Neural crest cell (in vitro differentiated cells): ENCODE data around the gene ACTL8. TPM values are rescaled to one million over a fixed set of nuclear protein-coding genes. Genes with fewer than 3 reads are reported as not detected.
"Not testable (repeated sequence)": the region's sequence is repeated elsewhere in the genome, so short reads cannot be mapped to it uniquely, and the experiment has no call there.

ENCODE experiments used
- DNase-seq: peaks from one replicate; pipeline ENCODE4 v3.0.0; 2021; ENCODE audit warnings: low read depth, mixed read lengths, low spot score
- H3K27ac Mint-ChIP-seq: one replicate; pipeline ENCODE4 v1.8.0; 2021; ENCODE audit warnings: mild to moderate bottlenecking, mixed read lengths; ENCODE audit not compliant: unreplicated experiment
- H3K27me3 Mint-ChIP-seq: 2 replicates; pipeline ENCODE4 v1.8.0; 2021; ENCODE audit warnings: low read depth, mild to moderate bottlenecking, mixed read lengths
- H3K36me3 Mint-ChIP-seq: 2 replicates; pipeline ENCODE4 v1.8.0; 2021; ENCODE audit warnings: low read depth, mild to moderate bottlenecking, mixed read lengths
- H3K4me1 Mint-ChIP-seq: 2 replicates; pipeline ENCODE4 v1.8.0; 2021; ENCODE audit warnings: mixed read lengths
- H3K4me3 Mint-ChIP-seq: one replicate; pipeline ENCODE4 v1.8.0; 2021; ENCODE audit warnings: mild to moderate bottlenecking, mixed read lengths
- H3K9me3 Mint-ChIP-seq: 2 replicates; pipeline ENCODE4 v1.8.0; 2021; ENCODE audit warnings: mixed read lengths
- total RNA-seq: library from RNA; stranded (reverse); gene quantifications from 2 replicates; pipeline ENCODE4 v1.2.1, GENCODE V29; 2021
- TF ChIP-seq, protein P1 (sequence below): fragments of 200-600 bp; sonication (generic); conservative IDR thresholded peaks from 2 replicates; pipeline ENCODE4 v1.5.0; 2021; ENCODE audit warnings: antibody characterized with exemption, mild to moderate bottlenecking

ACTL8 gene
- total RNA-seq, 1 donor from 2014 or later: not detected

DNA sequence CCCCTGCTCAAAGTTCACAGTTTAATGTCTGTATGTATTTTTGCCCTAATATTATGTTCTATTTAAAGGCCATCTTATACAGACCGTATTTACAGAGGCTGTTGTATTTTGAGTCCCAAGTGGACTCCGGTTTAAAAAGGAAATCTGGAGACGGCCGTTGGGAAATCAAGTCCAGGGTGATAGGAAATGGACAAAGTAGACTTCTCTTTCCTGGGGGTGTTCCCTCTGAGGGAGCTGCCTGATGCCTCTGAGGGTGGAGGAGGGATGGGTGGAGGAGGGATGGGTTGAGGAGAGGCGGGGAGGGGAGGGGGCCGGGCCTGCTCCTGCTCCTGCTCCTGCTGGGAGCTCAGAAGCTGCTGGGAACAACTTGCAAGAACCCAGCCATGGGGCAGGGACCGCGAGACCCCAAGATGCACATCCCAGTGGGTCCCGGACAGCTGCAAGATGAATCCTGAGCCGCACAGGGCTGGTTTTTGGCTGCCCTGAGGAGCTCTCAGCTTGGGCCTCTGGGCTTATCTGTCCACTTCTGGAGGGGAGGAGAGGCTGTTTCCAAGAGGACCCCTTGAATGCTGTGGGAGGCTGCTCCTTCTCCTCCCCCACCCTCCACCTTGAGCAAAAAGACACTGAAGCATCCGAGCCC lies 12.0 kb upstream of the ACTL8 start:
- Mint-ChIP-seq H3K4me3 (no peak overlapping the region), H3K9me3 (no peaks in the 10 kb centered on the region), H3K36me3 (no peaks in the 10 kb centered on the region), H3K4me1 (peaks cover 4% of the 10 kb centered on the region), H3K27ac (no peak overlapping the region), H3K27me3 (peaks cover 12% of the 10 kb centered on the region)
- TF ChIP-seq, protein P1, sequence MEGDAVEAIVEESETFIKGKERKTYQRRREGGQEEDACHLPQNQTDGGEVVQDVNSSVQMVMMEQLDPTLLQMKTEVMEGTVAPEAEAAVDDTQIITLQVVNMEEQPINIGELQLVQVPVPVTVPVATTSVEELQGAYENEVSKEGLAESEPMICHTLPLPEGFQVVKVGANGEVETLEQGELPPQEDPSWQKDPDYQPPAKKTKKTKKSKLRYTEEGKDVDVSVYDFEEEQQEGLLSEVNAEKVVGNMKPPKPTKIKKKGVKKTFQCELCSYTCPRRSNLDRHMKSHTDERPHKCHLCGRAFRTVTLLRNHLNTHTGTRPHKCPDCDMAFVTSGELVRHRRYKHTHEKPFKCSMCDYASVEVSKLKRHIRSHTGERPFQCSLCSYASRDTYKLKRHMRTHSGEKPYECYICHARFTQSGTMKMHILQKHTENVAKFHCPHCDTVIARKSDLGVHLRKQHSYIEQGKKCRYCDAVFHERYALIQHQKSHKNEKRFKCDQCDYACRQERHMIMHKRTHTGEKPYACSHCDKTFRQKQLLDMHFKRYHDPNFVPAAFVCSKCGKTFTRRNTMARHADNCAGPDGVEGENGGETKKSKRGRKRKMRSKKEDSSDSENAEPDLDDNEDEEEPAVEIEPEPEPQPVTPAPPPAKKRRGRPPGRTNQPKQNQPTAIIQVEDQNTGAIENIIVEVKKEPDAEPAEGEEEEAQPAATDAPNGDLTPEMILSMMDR: no peak
- no peak for DNase-seq

GRCh38 chr1:17743925-17744324 lies 11.2 kb upstream of the ACTL8 start:
- no peaks in the 10 kb centered on the region for H3K9me3 Mint-ChIP-seq
- H3K27ac Mint-ChIP-seq: no peak overlapping the region
- no peak overlapping the region for H3K4me3 Mint-ChIP-seq
- peaks cover 12% of the 10 kb centered on the region for H3K27me3 Mint-ChIP-seq
- TF ChIP-seq, protein P1: no peak
- H3K36me3 Mint-ChIP-seq: no peaks in the 10 kb centered on the region
- H3K4me1 Mint-ChIP-seq: peaks cover 4% of the 10 kb centered on the region
- DNase-seq: no peak

- Mint-ChIP-seq H3K4me3 (no peak overlapping the region), H3K4me1 (peaks cover 8% of the 10 kb centered on the region), H3K27me3 (peaks cover 12% of the 10 kb centered on the region), H3K27ac (no peak overlapping the region), H3K36me3 (no peaks in the 10 kb centered on the region), H3K9me3 (no peaks in the 10 kb centered on the region)
- TF ChIP-seq, protein P1: no peak
- DNase-seq: no peak
Observed at GRCh38 chr1:17744666-17745478, 10.3 kb upstream of the ACTL8 start.

- no peak for DNase-seq
- peaks cover 14% of the 10 kb centered on the region for H3K4me1 Mint-ChIP-seq
- no peak overlapping the region for H3K4me3 Mint-ChIP-seq
- TF ChIP-seq, protein P1: no peak
- H3K27me3 Mint-ChIP-seq: peaks cover 9% of the 10 kb centered on the region
- no peaks in the 10 kb centered on the region for H3K9me3 Mint-ChIP-seq
- H3K27ac Mint-ChIP-seq: no peak overlapping the region
- no peaks in the 10 kb centered on the region for H3K36me3 Mint-ChIP-seq
Observed at GRCh38 chr1:17745479-17745955, 9.6 kb upstream of the ACTL8 start.

- H3K4me3 Mint-ChIP-seq, DNase-seq, H3K27me3 Mint-ChIP-seq, H3K9me3 Mint-ChIP-seq, H3K27ac Mint-ChIP-seq, H3K36me3 Mint-ChIP-seq: not testable (repeated sequence)
- peaks cover 14% of the 10 kb centered on the region for H3K4me1 Mint-ChIP-seq
Observed at GRCh38 chr1:17746281-17746680, 8.9 kb upstream of the ACTL8 start.

GRCh38 chr1:17746920-17747319 lies 8.2 kb upstream of the ACTL8 start:
- Mint-ChIP-seq H3K27ac (no peak overlapping the region), H3K27me3 (peaks cover 7% of the 10 kb centered on the region), H3K9me3 (no peaks in the 10 kb centered on the region), H3K4me3 (no peak overlapping the region), H3K4me1 (peaks cover 14% of the 10 kb centered on the region), H3K36me3 (no peaks in the 10 kb centered on the region)
- DNase-seq: no peak
- TF ChIP-seq, protein P1: no peak
